GM23338 (cell line): ENCODE results near the gene CTNS. TPM values are rescaled to one million over a fixed set of nuclear protein-coding genes. Genes with fewer than 3 reads are reported as not detected.
A peak's percentile ranks its signal among the peaks of the same experiment; 100 is the strongest.

Source experiments
- ATAC-seq: fragments of 200-7000 bp; cut with Tn5 transposase; 3 replicates; pipeline ENCODE4 v1.9.1; 2020
- DNase-seq: peaks from one replicate; pipeline ENCODE4 v3.0.0-alpha.2; 2015; ENCODE audit warnings: low spot score
- H2AFZ ChIP-seq: fragments of 200-600 bp; sonication (generic); 2 replicates; pipeline ENCODE4 v1.8.0; 2016; ENCODE audit warnings: antibody characterized with exemption, mild to moderate bottlenecking, moderate library complexity
- H3F3A ChIP-seq: fragments of 200-600 bp; sonication (generic); replicated peaks from 2 replicates; pipeline ENCODE4 v1.8.0; 2017; ENCODE audit warnings: antibody characterized with exemption, mixed run types, low read depth
- H3K27ac ChIP-seq: fragments of 200-600 bp; sonication (generic); 2 replicates; pipeline ENCODE4 v1.6.1; 2016; ENCODE audit warnings: low read depth
- H3K27me3 ChIP-seq: fragments of 200-600 bp; sonication (generic); 2 replicates; pipeline ENCODE4 v1.8.0; 2016; ENCODE audit warnings: mild to moderate bottlenecking, mixed run types, moderate library complexity; ENCODE audit not compliant: insufficient read depth
- H3K36me3 ChIP-seq: fragments of 200-600 bp; sonication (generic); 2 replicates; pipeline ENCODE4 v1.8.0; 2016; ENCODE audit warnings: mild to moderate bottlenecking; ENCODE audit not compliant: insufficient read depth
- H3K4me1 ChIP-seq: fragments of 200-600 bp; sonication (generic); 2 replicates; pipeline ENCODE4 v1.8.0; 2016; ENCODE audit warnings: mild to moderate bottlenecking, moderate library complexity; ENCODE audit not compliant: insufficient read depth
- H3K4me2 ChIP-seq: fragments of 200-600 bp; sonication (generic); 2 replicates; pipeline ENCODE4 v1.7.1; 2017; ENCODE audit warnings: mixed run types
- H3K4me3 ChIP-seq: fragments of 200-600 bp; sonication (generic); 2 replicates; pipeline ENCODE4 v1.6.1; 2016; ENCODE audit warnings: mixed run types
- H3K79me2 ChIP-seq: fragments of 200-600 bp; sonication (generic); replicated peaks from 2 replicates; pipeline ENCODE4 v1.8.0; 2017; ENCODE audit warnings: mild to moderate bottlenecking; ENCODE audit not compliant: insufficient read depth
- H3K9me2 ChIP-seq: fragments of 200-600 bp; sonication (generic); 2 replicates; pipeline ENCODE4 v1.8.0; 2017; ENCODE audit not compliant: insufficient read depth
- H4K20me1 ChIP-seq: fragments of 200-600 bp; sonication (generic); replicated peaks from 2 replicates; pipeline ENCODE4 v1.8.0; 2017; ENCODE audit warnings: mild to moderate bottlenecking; ENCODE audit not compliant: insufficient read depth
- H3K27ac Mint-ChIP-seq: 2 replicates; pipeline ENCODE4 v1.8.0; 2020; ENCODE audit warnings: inconsistent platforms, mild to moderate bottlenecking, moderate library complexity, mixed read lengths
- H3K27me3 Mint-ChIP-seq: 3 replicates; pipeline ENCODE4 v1.8.0; 2022; ENCODE audit warnings: low read depth, mild to moderate bottlenecking, moderate library complexity, mixed read lengths, inconsistent platforms; ENCODE audit not compliant: insufficient read depth, poor library complexity
- H3K36me3 Mint-ChIP-seq: 3 replicates; pipeline ENCODE4 v1.8.0; 2021; ENCODE audit warnings: low read depth, mild to moderate bottlenecking, inconsistent platforms, moderate library complexity, mixed read lengths
- H3K4me1 Mint-ChIP-seq: 3 replicates; pipeline ENCODE4 v1.8.0; 2020; ENCODE audit warnings: mild to moderate bottlenecking, inconsistent platforms, mixed read lengths
- H3K4me3 Mint-ChIP-seq: 3 replicates; pipeline ENCODE4 v1.8.0; 2021; ENCODE audit warnings: moderate library complexity, mild to moderate bottlenecking, inconsistent platforms, mixed read lengths
- H3K9me3 Mint-ChIP-seq: 3 replicates; pipeline ENCODE4 v1.8.0; 2020; ENCODE audit warnings: moderate library complexity, mild to moderate bottlenecking, inconsistent platforms, mixed read lengths
- CREB1 ChIP-seq: fragments of 250-450 bp; sonication (Bioruptor Pico); IDR thresholded peaks from 2 replicates; pipeline ENCODE4 v1.5.0; 2020; ENCODE audit warnings: low read depth, mild to moderate bottlenecking, moderate library complexity
- EZH2 ChIP-seq: fragments of 200-600 bp; sonication (generic); IDR thresholded peaks from one replicate; pipeline ENCODE4 v1.8.0; 2017; ENCODE audit warnings: antibody characterized with exemption, mild to moderate bottlenecking, low read depth; ENCODE audit not compliant: unreplicated experiment
- EZH2phosphoT487 ChIP-seq: fragments of 200-600 bp; sonication (generic); IDR thresholded peaks from one replicate; pipeline ENCODE4 v1.8.1; 2018; ENCODE audit warnings: antibody characterized with exemption; ENCODE audit not compliant: unreplicated experiment
- JUNB ChIP-seq: IDR thresholded peaks from one replicate; pipeline ENCODE4 v1.6.1; 2016; ENCODE audit warnings: antibody characterized with exemption; ENCODE audit not compliant: unreplicated experiment
- POLR2AphosphoS5 ChIP-seq: IDR thresholded peaks from 2 replicates; pipeline ENCODE4 v1.6.1; 2016; ENCODE audit warnings: antibody characterized with exemption, low read depth
- STAT1 ChIP-seq: IDR thresholded peaks from one replicate; pipeline ENCODE4 v1.6.1; 2016; ENCODE audit warnings: antibody characterized with exemption; ENCODE audit not compliant: unreplicated experiment
- ZNF331 ChIP-seq: fragments of 250-450 bp; sonication (Bioruptor Pico); IDR thresholded peaks from 2 replicates; pipeline ENCODE4 v1.5.0; 2020; ENCODE audit warnings: low read depth, mild to moderate bottlenecking, moderate library complexity
- polyA plus RNA-seq: library from polyadenylated mRNA; unstranded; fragments of >200 nt; fragmentation: Nextera tagmentation; extraction: Ambion mirVana; gene quantifications from 2 replicates; pipeline ENCODE4 v1.2.1, GENCODE V29; 2016
- total RNA-seq: library from RNA; depleted of rRNA; stranded (reverse); fragments of >200 nt; shearing (Covaris generic); gene quantifications from 2 replicates; pipeline ENCODE4 v1.2.3, GENCODE V29; 2014
- TF ChIP-seq, protein P1 (sequence below): IDR thresholded peaks from 2 replicates; pipeline ENCODE4 v1.6.1; 2016; ENCODE audit warnings: antibody characterized with exemption
- TF ChIP-seq, protein P2 (sequence below): IDR thresholded peaks from one replicate; pipeline ENCODE4 v1.6.1; 2018; ENCODE audit warnings: antibody characterized with exemption; ENCODE audit not compliant: unreplicated experiment
- TF ChIP-seq, protein P3 (sequence below), 2 experiments: fragments of 200-600 bp in 1 of 2; sonication (generic) in 1 of 2; conservative IDR thresholded peaks; 2 replicates each; pipeline versions ENCODE4 v1.5.1 to v1.6.1; 2016 to 2017; ENCODE audit warnings: antibody characterized with exemption in 2 of 2, low read depth in 2 of 2, mild to moderate bottlenecking in 2 of 2, moderate library complexity in 1 of 2

The CTNS gene
- total and polyA plus RNA-seq, 2 experiments from 2014 or later: 5.9 to 21.8 TPM

DNA sequence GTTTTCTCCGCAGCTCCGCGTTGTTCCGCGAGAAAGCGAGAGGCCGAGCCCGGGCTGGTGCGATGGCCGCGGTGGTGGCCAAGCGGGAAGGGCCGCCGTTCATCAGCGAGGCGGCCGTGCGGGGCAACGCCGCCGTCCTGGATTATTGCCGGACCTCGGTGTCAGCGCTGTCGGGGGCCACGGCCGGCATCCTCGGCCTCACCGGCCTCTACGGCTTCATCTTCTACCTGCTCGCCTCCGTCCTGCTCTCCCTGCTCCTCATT lies 32.5 kb downstream of the CTNS start (continued):
- TF ChIP-seq, protein P1, sequence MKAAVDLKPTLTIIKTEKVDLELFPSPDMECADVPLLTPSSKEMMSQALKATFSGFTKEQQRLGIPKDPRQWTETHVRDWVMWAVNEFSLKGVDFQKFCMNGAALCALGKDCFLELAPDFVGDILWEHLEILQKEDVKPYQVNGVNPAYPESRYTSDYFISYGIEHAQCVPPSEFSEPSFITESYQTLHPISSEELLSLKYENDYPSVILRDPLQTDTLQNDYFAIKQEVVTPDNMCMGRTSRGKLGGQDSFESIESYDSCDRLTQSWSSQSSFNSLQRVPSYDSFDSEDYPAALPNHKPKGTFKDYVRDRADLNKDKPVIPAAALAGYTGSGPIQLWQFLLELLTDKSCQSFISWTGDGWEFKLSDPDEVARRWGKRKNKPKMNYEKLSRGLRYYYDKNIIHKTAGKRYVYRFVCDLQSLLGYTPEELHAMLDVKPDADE: no peak
- TF ChIP-seq EZH2 (no peak), EZH2phosphoT487 (no peak)

DNA sequence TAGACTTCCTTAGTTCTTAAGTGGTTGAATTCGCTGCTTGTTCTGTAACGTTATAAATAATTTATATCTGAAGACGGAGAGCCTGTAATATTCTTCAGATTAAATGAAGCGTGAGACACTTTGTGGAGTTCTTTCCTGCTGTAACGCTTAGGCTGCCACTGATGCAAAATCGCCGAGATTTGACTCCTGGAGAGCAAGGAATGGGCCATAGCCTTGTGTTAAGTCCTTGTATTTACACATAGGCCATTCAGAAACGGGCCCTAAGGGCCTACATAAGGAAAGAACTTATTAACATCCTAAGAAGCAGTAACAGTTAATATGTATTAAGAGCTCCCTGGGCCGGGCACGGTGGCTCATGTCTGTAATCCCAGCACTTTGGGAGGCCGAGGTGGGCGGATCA lies 33.0 kb downstream of the CTNS start:
- H3K4me1 Mint-ChIP-seq: peaks cover 24% of the 10 kb centered on the region
- peaks cover 20% of the 10 kb centered on the region; the same call in 2 of the 3 replicates for H3K36me3 Mint-ChIP-seq
- Histone ChIP-seq H3K9me2 (no peaks in the 10 kb centered on the region), H3K27ac (peak overlapping the region; percentile 90), H3K36me3 (no peaks in the 10 kb centered on the region), H3F3A (peaks cover 21% of the 10 kb centered on the region; the same call in 1 of the 2 replicates), H2AFZ (no peak overlapping the region), H3K79me2 (peaks cover 41% of the 10 kb centered on the region), H3K4me2 (peak overlapping the region; percentile 98), H3K4me3 (peak overlapping the region; percentile 99), H4K20me1 (peaks cover 14% of the 10 kb centered on the region), H3K27me3 (no peaks in the 10 kb centered on the region), H3K4me1 (peaks cover 7% of the 10 kb centered on the region; the same call in 1 of the 2 replicates)
- H3K27me3 Mint-ChIP-seq: peaks cover 16% of the 10 kb centered on the region
- H3K4me3 Mint-ChIP-seq: peak overlapping the region; percentile 100
- DNase-seq (no peak), ATAC-seq (no peak)
- TF ChIP-seq ZNF331 (CRISPR knock-in tag) (no peak), POLR2AphosphoS5 (no peak), STAT1 (no peak), CREB1 (CRISPR knock-in tag) (no peak)
- TF ChIP-seq, protein P1: no peak
- TF ChIP-seq, protein P2, sequence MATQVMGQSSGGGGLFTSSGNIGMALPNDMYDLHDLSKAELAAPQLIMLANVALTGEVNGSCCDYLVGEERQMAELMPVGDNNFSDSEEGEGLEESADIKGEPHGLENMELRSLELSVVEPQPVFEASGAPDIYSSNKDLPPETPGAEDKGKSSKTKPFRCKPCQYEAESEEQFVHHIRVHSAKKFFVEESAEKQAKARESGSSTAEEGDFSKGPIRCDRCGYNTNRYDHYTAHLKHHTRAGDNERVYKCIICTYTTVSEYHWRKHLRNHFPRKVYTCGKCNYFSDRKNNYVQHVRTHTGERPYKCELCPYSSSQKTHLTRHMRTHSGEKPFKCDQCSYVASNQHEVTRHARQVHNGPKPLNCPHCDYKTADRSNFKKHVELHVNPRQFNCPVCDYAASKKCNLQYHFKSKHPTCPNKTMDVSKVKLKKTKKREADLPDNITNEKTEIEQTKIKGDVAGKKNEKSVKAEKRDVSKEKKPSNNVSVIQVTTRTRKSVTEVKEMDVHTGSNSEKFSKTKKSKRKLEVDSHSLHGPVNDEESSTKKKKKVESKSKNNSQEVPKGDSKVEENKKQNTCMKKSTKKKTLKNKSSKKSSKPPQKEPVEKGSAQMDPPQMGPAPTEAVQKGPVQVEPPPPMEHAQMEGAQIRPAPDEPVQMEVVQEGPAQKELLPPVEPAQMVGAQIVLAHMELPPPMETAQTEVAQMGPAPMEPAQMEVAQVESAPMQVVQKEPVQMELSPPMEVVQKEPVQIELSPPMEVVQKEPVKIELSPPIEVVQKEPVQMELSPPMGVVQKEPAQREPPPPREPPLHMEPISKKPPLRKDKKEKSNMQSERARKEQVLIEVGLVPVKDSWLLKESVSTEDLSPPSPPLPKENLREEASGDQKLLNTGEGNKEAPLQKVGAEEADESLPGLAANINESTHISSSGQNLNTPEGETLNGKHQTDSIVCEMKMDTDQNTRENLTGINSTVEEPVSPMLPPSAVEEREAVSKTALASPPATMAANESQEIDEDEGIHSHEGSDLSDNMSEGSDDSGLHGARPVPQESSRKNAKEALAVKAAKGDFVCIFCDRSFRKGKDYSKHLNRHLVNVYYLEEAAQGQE: no peak
- no peaks in the 10 kb centered on the region; the same call in 2 of the 3 replicates for H3K9me3 Mint-ChIP-seq
- H3K27ac Mint-ChIP-seq: peak overlapping the region; percentile 96

DNA sequence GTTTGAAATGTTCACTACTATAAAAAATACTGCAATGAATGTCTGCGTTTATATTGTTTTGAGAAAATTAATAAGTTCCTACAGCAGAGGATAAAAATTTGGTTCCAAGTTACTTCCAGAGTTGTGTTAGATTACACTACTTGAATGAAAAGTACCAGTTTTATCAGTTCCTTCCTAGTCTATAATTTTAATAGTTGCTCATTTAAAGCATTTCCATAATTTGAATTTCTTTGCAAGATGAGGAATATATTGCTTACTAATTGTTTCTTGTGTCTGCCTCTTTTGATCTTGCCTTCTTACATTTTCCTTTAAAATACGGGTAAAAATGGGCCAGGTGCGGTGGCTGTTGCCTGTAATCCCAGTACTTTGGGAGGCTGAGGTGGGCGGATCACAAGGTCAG lies 36.0 kb downstream of the CTNS start:
- ATAC-seq (no peak), DNase-seq (no peak)
- H3K36me3 ChIP-seq: no peaks in the 10 kb centered on the region
- peaks cover 4% of the 10 kb centered on the region; the same call in 1 of the 2 replicates for H3K4me1 ChIP-seq
- peaks cover 13% of the 10 kb centered on the region; the same call in 2 of the 3 replicates for H3K36me3 Mint-ChIP-seq
- no peak overlapping the region for H2AFZ ChIP-seq
- 0 out of 2 replicates have a peak overlapping the region, but pooled peaks have one; percentile 6 for H3K27ac ChIP-seq
- peaks cover 8% of the 10 kb centered on the region for H3K27me3 Mint-ChIP-seq
- no peak overlapping the region for H3K27ac Mint-ChIP-seq
- no peaks in the 10 kb centered on the region; the same call in 2 of the 3 replicates for H3K9me3 Mint-ChIP-seq
- H3K4me3 Mint-ChIP-seq: no peak overlapping the region; the same call in 2 of the 3 replicates
- H3K79me2 ChIP-seq: peaks cover 24% of the 10 kb centered on the region
- no peak overlapping the region for H3K4me3 ChIP-seq
- H3K27me3 ChIP-seq: no peaks in the 10 kb centered on the region
- H3K9me2 ChIP-seq: no peaks in the 10 kb centered on the region
- H3F3A ChIP-seq: peaks cover 18% of the 10 kb centered on the region; the same call in 1 of the 2 replicates
- H4K20me1 ChIP-seq: peaks cover 11% of the 10 kb centered on the region
- no peak overlapping the region for H3K4me2 ChIP-seq
- peaks cover 15% of the 10 kb centered on the region for H3K4me1 Mint-ChIP-seq
- TF ChIP-seq, protein P1: no peak
- TF ChIP-seq, protein P3, sequence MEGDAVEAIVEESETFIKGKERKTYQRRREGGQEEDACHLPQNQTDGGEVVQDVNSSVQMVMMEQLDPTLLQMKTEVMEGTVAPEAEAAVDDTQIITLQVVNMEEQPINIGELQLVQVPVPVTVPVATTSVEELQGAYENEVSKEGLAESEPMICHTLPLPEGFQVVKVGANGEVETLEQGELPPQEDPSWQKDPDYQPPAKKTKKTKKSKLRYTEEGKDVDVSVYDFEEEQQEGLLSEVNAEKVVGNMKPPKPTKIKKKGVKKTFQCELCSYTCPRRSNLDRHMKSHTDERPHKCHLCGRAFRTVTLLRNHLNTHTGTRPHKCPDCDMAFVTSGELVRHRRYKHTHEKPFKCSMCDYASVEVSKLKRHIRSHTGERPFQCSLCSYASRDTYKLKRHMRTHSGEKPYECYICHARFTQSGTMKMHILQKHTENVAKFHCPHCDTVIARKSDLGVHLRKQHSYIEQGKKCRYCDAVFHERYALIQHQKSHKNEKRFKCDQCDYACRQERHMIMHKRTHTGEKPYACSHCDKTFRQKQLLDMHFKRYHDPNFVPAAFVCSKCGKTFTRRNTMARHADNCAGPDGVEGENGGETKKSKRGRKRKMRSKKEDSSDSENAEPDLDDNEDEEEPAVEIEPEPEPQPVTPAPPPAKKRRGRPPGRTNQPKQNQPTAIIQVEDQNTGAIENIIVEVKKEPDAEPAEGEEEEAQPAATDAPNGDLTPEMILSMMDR (conservative IDR thresholded peaks at IDR 0.05; ENCODE audit: low read depth in 2 of 2): no peak
- no peak for TF ChIP-seq ZNF331 (CRISPR knock-in tag)
- TF ChIP-seq JUNB: no peak
- TF ChIP-seq, protein P2: no peak
